Islet precursor cell (in vitro differentiated cells): ENCODE results near the gene TCF25.
"Not testable (repeated sequence)": the region's sequence is repeated elsewhere in the genome, so short reads cannot be mapped to it uniquely, and the experiment has no call there.

Source experiments
- DNase-seq: peaks from one replicate; pipeline ENCODE4 v3.0.0-alpha.2; 2018

Gene TCF25

DNA sequence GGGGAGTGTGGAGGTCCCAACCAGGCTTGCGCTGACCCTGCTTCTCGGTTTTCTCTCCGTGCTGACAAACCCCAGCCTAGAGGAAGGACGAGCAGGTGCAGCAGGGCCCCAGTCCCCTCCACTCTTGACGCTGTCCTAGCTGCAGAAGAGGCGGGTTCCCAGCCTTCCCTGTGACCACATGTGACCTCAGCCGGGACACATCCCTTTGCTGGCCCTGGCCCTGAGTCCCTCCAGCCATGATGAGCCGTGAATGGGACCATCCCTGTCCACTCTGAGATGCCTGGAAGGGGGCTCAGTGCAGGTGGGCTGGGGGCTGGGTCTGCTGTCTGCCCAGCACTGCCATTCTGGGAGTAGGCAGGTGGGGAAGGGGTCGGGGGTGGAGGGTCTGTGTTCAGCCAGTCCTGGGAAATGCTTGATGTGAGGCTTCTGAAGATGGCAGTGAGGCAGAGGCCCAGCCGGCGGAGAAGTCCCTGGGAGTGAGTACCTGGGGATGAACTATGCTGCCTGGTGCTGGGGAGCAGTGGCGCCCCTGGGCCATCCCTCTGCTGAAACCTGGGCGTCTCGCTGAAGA lies 47.8 kb downstream of the TCF25 start:
- peak; percentile 66 for DNase-seq

DNA sequence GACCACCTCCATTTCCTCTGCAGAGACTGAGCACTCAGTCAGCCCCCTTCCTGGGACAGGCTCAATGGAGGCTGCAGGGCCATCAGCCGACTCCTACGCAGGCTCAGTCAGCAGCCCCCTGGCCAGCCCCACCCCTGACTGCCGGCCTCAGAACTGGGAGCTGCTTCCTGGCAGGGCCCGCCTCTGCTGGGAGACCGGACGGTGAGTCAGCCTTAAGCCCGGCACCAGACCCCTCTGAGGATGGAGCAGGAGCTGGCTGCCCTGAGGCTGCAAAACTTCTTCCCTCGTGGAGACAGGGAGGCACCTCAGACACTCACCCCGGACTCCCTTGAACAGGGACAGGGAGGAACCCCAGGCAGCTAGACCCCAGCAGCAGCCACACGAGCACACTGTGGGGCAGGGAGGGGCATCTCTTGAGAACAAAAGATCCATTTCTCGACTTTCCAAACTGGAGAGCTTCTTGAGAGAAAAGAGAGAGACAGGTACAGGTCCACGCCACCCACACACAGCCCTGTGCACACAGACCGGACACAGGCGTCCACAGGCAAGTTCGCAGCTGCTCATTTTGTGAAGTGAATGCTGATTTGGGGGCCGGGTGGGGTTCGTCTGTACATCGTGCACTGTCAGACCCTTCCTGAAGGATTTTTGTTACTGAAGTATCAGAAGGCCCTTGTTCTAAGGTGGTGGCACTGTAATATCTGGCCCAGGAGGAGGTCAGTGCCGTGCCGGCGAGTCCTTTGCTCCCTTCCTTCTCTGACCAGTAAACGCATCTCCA lies 48.5 kb downstream of the TCF25 start:
- DNase-seq: peak; percentile 99

DNA sequence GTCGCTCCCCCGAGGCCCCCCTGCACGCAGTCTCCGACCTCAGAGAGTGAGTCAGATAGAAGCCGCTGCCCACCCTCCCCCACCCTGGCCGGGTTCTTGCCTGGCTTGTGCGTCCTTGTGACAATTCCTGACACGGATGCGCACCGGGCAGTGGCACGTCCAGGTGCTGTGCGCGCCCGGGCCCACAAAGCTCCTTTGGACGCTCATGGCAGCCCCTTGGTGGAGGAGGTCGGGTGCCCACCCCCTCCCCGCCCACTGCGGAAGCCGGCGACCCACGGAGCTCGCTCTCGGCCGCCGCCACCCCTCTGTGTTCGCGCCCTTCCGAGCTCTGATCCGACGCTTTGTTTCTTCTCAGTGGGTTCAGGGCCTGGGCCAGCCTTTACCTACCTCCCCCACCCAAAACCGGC lies 49.1 kb downstream of the TCF25 start:
- DNase-seq: peak; percentile 99

DNA sequence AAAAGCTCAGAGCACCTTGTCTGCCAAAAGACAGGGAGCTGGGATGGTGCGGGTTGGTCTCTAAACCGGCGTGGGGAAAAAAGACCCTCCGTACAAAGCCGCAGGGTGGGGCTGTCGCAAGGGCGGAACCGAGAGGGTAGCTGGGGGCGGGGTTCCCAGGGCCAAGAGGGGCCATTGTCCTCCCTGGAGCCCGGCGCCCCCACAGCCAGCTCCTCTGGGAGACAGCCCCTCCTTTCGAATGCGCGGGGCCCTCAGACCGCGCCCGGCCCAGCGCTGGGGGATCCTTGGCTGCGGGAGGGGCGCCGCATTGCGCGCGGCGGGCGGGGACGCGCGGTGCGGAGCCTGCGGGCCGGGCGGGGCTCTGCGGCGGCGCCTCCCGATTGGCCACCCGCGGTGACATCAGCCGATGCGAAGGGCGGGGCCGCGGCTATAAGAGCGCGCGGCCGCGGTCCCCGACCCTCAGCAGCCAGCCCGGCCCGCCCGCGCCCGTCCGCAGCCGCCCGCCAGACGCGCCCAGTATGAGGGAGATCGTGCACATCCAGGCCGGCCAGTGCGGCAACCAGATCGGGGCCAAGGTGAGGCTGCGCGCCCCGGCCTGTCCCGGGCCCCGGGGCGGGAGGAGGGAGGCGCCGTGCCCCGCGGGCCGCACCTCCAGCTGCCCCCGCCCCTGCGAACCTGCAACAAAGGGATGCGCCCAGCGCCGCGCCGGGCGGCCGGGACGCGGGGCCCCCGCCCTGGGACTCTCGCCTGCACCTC lies 49.7 kb downstream of the TCF25 start, which contains the start of gene TUBB3:
Gene TUBB3 (plus strand): TSS at position 459 of the 756 bp plus-strand sequence. CDS start 60 bp downstream, at position 519.
- peak; percentile 90 for DNase-seq

DNA sequence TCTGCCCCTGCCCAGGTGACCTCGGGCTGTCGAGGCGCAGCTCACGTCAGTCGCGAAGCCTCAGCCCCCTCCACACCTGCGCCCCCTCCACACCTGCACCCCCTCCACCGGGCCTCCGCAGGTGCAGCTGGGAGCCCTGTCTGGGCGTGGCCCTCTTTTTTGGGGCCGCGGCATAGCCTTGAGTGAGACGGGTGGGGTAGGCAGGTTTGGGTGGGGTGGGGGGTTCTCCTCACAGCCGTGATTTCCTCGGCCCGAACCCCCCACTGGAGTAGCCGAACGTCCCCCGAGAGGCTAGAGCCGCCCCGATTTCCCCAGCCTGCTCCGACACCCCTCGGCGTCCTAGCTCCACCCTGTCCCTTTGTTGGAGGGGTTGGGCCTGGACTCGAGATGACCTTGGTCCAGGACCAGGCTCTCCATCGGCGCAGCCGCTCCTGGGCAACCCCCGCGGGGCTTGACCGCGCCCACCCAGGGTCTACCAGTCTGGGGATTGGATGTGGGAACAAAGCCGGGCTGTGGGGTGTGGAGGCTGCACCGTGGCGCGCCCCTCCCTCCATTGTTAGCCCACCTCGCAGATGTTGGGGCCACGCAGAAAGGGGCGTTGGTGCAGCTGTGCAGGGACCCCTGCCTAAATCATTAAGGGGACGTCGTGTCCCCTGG lies 50.4 kb downstream of the TCF25 start:
- peak; percentile 69 for DNase-seq

DNA sequence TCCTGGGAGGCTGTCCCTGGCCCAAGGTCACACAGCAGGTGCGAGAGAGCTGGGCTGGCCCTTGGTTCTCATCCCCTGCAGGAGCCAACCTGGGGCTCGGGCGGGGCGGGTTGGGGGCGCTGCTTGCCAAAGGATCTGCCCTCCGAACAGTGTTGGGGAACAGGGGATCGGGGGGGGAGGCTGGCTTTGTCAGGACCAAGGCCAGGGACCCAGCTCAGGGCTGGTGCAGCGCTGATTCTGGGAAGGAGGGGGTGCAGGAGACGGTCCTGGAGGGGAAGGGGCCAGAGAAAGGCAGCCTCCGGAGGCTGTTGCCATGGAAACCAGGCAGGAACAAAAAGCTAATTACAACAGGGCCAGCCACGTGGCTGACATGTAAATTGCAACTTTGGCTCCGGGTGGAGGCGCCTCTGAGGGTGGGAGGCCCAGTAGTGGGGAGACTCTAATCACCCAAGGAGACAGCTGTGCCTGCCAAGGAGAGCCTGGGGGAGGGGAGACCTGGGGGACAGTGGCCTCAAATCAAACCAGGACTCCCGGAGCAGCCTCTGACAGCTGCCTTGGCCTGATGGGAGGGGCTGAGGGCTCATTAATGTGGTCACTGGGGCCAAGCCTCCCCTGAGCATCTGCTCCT lies 51.0 kb downstream of the TCF25 start:
- DNase-seq: peak; percentile 72

DNA sequence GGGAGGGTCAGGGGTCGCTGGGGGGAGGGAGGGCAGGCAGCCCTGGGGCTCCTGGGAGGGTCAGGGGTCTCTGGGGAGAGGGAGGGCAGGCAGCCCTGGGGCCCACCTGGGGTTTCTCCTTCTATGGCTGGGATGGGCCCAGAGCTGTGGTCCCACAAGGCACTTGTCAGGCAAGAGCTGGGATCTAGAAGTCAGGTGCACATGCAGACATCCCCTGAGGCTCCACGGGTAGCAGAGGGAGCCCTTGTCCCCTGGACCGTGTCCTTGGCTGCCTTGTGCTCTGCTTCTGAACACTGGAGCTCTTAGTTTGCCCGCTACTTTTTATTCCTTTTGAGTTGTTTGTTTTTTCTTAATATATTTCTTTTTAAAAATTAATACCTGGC lies 51.5 kb downstream of the TCF25 start:
- peak; percentile 68 for DNase-seq

DNA sequence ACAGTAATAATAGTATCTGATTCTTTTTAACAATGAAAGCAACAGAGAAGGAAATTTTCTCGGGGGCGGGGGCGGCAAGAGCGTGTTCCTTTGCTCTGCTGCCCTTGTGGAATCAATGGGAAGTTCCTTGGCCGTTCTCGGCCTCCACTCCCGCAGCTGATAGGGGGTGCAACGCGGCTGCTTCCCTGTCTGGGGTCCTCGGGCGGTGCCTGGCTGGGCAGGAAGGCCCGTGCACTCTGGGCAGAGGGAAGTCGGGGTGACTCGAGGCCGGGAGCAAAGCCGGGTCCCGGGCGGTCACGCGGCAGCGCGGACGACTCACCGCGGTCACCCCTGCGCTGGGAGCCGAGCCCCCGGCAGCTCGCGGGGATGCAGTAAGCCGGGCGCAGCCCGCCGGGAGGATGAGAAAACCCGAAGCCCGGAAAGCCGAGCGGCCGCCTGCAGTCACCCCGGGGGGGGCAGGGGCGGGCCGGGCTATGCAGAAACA lies 52.2 kb downstream of the TCF25 start:
- no peak for DNase-seq

DNA sequence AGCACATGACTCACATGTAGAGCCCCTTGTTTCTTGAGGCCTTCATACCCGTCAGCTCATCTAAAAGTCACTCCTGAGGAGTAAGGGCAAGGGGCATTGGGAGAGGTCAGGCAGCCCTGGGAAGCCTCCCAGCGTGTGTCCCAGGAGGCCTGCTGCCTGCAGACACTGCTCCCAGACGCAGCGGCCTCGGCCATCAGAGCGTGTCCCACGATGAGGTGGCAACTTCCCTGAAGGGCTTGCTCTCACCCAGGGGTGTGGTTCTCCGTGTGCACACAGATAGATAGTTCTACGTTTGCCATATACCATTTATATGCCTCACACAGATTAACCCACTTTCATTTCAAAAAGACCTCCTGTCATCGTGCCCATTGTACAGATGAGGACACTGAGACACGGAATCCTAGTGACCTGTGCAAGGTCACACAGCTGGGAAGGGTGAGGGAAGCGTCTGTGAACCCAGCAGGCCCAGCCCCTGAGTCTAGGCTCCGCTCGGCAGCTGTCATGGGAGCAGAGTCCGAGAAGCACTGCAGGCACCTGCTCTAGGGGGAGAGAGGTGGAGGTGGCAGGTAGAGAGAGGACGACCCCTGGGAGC lies 58.0 kb downstream of the TCF25 start:
- no peak for DNase-seq

DNA sequence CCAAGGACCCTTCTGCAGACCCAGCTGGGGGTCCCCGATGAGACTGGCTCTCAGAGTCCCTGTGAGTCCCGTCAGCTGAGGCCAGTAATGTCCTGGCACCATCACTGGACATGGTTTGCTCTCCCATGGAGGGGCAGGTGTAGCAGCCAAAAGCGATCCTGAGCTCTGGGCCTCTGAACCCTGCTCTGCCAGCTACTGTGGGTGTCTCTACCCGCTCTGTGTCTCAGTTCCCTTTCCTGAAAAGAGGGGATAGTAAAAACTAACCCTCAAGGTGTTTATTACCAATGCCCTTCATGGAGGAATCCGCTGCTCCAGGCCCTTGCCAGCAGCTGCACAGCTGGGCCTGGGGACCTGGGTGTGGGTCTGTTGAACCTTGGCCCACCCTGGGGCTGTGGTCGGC lies 58.6 kb downstream of the TCF25 start:
- DNase-seq: no peak

DNA sequence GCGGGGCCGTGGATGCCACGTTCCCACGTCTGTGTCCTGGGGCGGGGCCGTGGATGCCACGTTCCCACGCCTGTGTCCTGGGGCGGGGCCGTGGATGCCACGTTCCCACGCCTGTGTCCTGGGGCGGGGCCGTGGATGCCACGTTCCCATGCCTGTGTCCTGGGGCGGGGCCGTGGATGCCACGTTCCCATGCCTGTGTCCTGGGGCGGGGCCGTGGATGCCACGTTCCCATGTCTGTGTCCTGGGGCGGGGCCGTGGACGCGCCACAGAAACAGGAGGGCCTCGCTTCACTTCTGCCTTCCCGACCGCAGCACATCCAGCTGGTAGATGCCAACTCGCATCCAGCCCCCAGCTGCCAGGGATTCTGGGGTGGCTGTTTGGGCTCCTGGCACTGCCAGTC lies 60.6 kb downstream of the TCF25 start:
- DNase-seq: not testable (repeated sequence)

DNA sequence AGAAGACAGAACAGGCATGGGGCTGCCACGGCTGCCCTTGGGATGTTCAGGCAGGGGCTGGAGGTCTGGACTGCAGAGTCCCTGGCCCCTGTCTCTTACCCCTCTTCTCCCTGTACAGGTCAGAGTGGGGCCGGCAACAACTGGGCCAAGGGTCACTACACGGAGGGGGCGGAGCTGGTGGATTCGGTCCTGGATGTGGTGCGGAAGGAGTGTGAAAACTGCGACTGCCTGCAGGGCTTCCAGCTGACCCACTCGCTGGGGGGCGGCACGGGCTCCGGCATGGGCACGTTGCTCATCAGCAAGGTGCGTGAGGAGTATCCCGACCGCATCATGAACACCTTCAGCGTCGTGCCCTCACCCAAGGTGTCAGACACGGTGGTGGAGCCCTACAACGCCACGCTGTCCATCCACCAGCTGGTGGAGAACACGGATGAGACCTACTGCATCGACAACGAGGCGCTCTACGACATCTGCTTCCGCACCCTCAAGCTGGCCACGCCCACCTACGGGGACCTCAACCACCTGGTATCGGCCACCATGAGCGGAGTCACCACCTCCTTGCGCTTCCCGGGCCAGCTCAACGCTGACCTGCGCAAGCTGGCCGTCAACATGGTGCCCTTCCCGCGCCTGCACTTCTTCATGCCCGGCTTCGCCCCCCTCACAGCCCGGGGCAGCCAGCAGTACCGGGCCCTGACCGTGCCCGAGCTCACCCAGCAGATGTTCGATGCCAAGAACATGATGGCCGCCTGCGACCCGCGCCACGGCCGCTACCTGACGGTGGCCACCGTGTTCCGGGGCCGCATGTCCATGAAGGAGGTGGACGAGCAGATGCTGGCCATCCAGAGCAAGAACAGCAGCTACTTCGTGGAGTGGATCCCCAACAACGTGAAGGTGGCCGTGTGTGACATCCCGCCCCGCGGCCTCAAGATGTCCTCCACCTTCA lies 61.5 kb downstream of the TCF25 start:
- DNase-seq: no peak

DNA sequence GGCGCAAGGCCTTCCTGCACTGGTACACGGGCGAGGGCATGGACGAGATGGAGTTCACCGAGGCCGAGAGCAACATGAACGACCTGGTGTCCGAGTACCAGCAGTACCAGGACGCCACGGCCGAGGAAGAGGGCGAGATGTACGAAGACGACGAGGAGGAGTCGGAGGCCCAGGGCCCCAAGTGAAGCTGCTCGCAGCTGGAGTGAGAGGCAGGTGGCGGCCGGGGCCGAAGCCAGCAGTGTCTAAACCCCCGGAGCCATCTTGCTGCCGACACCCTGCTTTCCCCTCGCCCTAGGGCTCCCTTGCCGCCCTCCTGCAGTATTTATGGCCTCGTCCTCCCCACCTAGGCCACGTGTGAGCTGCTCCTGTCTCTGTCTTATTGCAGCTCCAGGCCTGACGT lies 62.2 kb downstream of the TCF25 start:
- not testable (repeated sequence) for DNase-seq

DNA sequence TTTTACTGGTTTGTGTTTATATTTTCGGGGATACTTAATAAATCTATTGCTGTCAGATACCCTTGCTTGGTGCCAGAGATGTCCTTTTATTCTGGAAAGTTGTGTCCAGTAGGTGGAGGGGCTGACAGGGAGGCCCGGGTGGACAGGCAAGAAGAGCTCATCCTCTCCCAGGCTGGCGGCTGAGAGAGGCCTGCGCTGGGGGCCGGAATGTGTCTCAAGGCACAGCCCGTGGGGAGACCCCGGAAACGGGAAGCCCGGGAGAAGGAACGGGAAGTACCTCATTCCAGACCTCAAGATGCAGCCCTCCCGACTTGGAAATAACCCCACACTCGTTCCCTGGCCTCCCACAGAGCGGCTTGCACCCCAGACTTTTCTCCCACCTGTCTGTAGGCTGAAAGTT lies 62.6 kb downstream of the TCF25 start:
- DNase-seq: no peak

DNA sequence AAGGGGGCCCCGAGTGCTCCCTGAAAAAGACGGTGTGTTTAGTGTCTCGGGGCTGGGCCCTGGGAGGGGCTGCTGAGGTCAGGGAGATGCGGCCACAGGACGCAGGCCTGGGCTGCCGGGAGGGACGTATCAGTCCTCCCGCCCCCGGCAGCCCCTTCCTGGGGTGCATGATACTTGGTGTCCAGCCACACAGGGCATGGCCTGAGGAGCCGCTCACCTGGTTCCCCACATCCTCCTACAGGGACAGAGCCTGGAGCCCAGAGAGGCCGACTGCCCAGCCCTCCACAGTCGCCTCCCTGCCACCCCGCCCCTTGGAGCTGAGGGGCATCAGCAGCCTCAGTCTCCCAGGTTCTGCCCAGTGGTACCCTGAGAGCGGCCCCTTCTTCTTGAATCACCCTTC lies 63.1 kb downstream of the TCF25 start:
- DNase-seq: no peak

DNA sequence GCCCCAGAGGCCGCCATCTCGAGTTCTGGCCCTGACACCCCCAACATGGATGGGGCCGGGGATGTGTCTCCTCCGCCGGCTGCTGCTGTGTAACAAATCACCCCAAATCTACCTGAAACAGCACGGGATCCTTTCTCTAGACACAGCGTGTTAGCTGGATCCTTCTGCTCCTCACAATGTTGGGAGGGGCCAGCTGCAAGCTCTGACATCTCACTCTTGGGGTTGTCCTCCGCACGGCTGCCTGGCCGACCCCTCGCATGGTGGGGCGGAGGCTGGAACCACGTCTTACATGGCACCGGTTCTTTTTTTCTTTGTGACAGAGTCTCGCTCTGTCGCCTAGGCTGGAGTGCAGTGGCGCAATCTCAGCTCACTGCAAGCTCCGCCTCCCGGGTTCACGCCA lies 63.6 kb downstream of the TCF25 start:
- no peak for DNase-seq

DNA sequence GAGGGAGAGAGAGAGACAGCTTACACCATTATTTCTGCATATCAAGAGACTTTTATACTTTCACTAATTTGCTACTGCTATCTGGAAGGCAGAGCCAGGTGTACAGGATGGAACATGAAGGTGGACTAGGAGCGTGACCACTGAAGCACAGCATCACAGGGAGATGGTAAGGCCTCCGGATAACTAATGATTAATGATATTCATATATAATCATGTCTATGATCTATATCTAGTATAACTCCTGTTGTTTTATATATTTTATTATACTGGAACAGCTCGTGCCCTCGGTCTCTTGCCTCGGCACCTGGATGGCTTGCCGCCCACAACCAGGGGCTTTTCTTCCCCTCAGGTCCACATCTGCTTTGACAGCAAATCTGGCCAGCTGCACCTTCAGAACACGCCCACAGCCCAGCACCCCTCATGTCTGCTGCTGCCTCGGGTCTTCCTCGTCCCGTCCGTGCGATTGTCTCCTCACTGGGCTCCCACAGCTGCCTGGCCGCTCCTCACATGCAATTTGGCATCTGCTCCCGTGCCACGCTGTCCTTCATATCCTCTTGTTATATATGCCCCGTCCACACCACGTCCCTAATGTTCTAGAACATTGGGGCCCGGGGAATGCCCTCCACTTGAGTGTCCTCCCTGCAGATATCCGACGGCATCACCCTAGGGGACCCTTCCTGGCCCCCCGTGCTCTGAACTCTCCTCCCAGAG lies 64.9 kb downstream of the TCF25 start:
- no peak for DNase-seq

DNA sequence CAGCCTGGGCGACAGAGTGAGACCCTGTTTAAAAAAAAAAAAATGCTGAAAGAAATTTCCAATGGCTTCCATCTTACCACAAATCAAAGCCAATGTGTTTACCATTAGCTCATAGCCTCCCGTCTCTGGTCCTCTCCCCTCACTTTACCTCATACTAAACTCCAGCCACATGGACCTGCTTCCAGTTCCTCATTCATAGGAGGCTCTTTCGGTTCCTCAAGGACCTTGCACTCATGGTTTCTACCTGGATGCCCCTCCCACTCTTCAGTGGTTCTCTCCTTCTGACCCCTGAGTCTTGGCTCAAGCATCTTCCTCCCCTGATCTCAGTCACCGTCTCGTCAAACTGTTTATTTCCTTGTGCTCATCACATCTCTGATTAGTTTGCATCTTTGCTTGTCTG lies 71.4 kb downstream of the TCF25 start:
- no peak for DNase-seq

DNA sequence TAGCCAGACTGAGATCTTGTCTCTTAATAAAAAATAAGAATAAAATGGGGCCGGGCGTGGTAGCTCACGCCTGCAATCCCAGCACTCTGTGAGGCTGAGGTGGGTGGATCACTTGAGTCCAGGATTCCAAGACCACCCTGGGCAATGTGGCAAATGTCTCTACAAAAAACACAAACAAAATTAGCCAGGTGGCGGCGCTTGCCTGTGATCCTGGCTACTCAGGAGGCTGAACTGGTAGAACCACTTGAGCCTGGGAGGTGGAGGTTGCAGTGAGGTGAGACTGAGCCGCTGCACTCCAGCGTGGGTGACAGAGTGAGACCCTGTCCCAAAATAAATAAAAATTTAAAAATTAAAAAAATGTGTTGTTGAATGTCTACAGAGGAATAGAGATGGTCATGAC lies 72.3 kb downstream of the TCF25 start:
- peak; percentile 74 for DNase-seq

DNA sequence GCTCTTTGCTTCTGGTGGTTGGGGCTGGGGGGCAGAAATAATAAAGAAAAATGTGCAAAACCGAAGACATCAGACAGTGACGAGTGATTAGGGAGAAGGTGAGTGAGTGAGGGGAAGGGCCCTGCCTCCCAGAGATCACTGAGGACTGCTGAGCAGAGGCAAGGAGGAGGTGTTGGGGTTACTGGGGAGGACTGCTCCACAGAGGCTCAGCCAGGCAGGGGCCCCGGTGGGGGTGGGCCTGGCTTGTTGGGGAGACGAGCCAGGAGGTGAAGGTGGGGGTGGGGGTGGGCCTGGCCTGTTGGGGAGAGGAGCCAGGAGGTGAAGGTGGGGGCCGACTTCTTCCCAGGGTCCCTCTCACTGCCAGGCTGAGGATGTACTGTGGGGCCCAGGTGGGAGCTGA lies 73.1 kb downstream of the TCF25 start:
- no peak for DNase-seq
